ENCODE results near the gene RRP9.

DNA sequence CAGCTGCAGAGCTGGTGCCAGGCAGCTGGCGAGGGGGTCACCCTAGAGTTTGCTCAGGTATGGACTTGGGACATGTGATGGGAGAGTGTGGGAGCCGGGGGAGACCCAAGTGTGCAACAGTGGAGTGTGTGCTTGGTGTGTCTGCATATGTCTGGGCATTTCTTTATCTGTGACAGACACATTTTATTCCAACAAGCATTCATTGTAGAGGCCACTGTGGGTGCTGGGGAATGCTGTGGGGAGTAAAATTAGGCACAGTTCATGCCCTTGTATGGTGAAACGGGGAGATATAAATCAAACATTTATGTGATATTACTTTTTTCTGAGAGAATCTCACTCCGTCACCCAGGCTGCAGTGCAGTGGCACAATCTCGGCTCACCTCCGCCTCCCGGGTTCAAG lies 45.9 kb upstream of the RRP9 start:
- TF ChIP-seq, protein P1, sequence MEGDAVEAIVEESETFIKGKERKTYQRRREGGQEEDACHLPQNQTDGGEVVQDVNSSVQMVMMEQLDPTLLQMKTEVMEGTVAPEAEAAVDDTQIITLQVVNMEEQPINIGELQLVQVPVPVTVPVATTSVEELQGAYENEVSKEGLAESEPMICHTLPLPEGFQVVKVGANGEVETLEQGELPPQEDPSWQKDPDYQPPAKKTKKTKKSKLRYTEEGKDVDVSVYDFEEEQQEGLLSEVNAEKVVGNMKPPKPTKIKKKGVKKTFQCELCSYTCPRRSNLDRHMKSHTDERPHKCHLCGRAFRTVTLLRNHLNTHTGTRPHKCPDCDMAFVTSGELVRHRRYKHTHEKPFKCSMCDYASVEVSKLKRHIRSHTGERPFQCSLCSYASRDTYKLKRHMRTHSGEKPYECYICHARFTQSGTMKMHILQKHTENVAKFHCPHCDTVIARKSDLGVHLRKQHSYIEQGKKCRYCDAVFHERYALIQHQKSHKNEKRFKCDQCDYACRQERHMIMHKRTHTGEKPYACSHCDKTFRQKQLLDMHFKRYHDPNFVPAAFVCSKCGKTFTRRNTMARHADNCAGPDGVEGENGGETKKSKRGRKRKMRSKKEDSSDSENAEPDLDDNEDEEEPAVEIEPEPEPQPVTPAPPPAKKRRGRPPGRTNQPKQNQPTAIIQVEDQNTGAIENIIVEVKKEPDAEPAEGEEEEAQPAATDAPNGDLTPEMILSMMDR (IDR thresholded peaks at IDR 0.05): no peak
- no peak for TF ChIP-seq EZH2 (IDR thresholded peaks at IDR 0.05; ENCODE audit: borderline replicate concordance, insufficient read depth, low read depth, low read length, poor library complexity, severe bottlenecking)

Data from B cell (primary cell).